NCI-H748 treated with DMSO at 0.1 percent for 48 hours (cell line): ENCODE results near the gene GPC6.

ENCODE experiments used
- DNase-seq: peaks from one replicate; lab custom pipeline; 2025; lab: John Stamatoyannopoulos, UW

GPC6 gene

DNA sequence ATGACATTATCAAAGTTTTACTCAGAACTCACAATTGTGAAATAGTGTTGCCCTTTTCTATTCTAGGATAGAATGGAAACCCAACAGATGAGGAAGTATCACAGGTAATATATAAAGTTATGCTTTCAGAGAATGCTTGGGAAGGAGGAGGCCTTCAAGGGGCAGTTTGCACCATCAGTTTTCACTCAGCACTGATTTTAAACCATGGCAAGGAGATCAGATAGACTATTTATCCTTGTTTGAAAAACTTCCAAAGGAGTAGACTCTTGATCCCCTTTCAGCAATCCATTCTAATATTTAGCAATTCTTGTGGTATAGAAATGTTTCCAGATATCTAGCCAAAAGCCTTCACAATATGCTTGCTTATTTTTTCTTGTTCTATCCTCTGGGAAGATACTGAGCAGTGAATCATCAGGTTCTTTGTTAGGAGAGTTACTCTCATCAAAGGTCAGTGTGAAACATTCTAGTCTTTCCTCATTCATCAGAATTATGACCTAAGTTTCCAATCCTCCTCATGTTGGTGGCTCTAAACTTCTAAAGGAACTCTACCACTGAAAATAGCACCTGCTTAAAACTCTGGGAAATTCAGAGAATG is 3.8 kb downstream of the GPC6 start:
- no peak for DNase-seq

GRCh38 chr13:93231867-93232266 is 5.3 kb downstream of the GPC6 start:
- no peak for DNase-seq

- DNase-seq: no peak
These were observed 7.4 kb downstream of the GPC6 start for GRCh38 chr13:93233997-93234416.

- DNase-seq: no peak
These were observed 7.9 kb downstream of the GPC6 start for GRCh38 chr13:93234459-93234858.

GRCh38 chr13:93235258-93236015 is 8.8 kb downstream of the GPC6 start:
- no peak for DNase-seq

DNA sequence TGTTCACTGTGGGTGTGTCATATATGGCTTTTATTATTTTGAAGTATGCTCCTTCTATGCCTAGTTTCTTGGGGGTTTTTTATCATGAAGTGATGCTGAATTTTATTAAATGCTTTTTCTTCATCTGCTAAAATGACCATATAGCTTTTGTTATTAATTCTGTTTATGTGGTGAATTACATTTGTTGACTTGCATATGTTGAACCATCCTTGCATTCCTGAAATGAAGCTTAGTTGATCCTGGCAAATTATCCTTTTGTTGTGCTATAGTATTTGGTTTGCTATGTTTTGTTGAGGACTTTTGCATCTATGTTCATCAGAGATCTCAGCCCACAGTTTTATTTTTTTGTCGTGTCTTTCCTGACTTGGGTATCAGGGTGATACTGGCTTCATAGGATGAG is 12.1 kb downstream of the GPC6 start:
- DNase-seq: no peak

GRCh38 chr13:93243375-93244063 is 16.9 kb downstream of the GPC6 start:
- no peak for DNase-seq

DNA sequence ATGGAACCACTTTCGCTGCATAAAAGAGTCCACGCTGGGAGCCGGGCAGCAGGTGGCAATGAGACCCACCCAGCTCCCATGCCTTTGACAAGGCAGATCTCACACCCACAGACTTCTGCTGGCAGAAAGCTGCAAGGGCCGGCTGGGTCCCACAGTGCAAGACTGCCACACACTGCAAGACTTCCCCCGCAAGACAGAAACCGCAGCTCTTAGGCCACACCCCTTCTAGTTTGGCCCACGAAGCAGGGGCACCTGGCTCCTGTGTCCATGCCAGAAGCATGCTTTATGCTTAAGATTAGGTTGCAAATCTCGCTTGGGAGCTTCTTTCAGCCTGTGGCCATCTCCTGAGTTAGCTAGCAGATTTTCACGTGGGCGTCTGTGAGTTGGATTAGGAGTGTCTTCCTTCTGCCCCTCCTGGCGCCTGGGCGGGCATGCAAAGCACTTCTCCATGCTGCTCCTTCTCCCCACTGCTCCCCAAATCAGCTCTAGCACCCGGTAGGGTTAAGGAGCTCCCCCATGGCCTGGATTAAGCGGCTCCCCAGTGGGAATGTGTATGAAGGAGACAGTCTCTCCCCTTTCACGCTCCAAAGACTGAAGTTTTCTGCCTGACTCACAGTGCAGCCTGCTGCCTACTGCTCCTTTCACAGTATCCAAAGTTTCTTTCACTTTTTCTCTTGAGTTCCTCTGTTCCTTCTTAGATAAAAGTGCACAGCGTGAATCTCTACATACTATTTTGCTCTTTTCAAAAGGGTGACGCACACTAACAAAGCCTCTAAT is 17.7 kb downstream of the GPC6 start:
- no peak for DNase-seq

GRCh38 chr13:93244918-93245280 is 18.3 kb downstream of the GPC6 start:
- no peak for DNase-seq

DNA sequence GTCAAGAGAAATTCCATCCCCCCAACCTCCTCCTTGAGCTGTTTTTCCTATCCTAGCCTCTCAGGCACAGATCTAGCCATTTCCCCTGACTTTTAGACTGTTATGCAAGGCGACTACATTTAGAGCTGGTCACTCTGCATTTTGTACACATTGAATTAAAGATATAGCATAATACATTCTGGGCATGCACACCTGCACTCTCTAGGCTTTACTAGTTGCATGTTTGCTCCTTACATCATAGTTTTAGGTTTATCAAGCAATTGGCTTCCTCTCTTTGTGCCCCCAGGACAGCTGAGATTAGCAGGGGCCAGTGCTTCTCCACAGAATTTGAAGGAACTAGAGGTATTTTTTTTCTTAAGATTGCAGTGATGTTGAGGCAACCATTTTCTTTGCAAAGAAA is 19.5 kb downstream of the GPC6 start:
- DNase-seq: no peak

DNA sequence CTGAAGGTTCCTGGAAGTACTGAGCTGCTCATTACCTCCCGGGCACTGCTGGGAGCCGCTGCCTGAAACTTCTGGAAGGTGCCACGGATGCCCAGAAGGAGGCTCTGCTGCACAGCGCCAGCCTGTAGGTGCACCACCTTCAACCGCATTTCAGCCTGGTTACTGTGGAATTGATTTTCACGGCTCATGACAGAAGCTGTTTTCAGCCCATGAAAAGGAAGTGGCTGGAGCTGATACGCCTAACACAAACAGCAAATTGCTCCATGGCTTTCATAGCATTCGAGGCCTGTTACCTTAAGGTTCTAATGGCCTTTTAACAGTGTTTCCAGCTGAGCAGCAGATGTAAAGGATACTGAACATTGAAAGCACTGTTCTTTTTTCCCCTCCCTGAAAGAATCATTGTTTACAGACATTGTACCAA is 22.0 kb downstream of the GPC6 start:
- peak; percentile 91 for DNase-seq

DNA sequence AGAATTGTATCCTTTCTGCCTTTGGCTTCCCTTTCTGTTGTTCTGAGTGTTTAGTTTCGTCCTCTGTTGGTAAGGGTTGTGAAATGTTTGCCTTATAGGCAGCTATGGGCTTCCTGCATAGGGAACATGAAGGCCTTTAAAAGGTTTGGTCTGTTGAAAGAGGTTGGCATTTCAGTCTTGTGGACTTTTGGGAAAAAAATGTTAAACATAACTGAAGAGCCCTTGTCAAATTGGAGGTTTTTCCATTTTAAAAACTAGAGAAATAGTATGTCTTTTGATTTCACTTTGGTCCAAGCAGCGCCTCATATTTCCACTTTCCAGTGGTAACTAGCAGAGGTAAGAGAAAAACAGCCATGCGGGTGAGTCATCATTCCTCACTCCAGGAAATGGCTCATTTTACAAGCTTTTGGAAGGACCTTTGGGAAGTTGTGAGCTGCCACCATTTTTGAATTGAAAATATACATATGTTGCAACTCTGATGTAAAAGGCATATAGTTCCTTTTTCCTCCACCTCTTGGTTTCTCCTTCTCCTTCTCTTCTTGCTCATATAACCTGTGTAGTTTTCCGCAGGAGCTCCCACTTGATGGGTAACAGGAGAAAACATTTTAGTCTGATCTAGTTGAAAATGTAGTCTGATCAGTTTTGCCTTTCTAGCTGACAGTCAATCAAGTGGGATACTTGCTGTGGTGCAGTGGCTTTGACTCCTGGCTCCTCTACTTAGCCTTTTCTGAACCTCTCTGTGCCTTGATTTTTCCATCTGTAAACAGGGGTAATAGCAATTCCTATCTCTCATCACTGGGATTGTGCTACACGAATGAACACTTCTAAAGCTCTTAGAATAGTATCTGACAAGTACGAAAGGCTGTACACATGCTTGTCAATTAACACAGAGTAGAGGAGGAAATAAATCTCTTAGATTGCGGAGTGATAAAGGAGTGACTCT is 23.0 kb downstream of the GPC6 start:
- no peak for DNase-seq

GRCh38 chr13:93254775-93255174 is 28.2 kb downstream of the GPC6 start:
- no peak for DNase-seq

- no peak for DNase-seq
These were observed 30.4 kb downstream of the GPC6 start for GRCh38 chr13:93256998-93257397.

- DNase-seq: no peak
These were observed 33.0 kb downstream of the GPC6 start for GRCh38 chr13:93259527-93260080.

DNA sequence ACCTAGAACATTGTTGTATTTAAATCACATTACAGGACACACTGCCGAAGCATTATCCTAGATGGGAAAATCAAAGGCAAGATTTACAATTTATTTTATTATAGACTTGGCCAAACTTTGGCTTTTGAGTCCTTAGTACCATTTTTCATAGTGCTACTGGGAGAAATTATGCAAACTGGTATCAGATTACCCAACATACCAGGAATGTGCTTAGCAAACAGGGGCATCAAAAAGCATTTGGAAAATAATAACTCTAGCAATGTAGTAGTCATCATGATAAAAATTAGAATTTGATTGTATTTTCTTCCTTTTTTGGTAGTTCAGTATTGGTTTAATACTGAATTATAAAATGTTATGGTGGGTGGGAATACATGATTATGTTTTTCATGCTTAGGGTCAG is 34.0 kb downstream of the GPC6 start:
- no peak for DNase-seq

GRCh38 chr13:93262729-93263345 is 36.2 kb downstream of the GPC6 start:
- no peak for DNase-seq

GRCh38 chr13:93264876-93265275 is 38.3 kb downstream of the GPC6 start:
- DNase-seq: no peak

DNA sequence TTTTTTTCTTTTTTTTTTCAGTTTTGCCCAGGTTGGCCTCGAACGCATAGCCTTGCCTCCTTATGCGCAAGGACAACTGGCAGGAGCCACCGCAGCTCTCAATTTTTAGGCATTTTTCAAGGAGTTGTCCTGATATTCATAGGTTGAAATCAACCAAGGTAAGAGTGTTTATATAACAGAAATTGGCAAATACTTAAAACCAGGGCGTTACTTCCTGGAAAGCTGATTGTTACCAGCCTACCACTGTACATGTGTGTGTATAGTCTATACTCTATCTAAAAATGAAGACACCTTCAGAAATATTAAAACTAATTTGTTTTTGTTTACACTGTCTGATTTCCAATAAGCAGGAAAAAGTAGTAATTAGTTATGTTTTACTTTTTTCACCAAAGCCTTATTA is 39.2 kb downstream of the GPC6 start:
- DNase-seq: no peak

DNA sequence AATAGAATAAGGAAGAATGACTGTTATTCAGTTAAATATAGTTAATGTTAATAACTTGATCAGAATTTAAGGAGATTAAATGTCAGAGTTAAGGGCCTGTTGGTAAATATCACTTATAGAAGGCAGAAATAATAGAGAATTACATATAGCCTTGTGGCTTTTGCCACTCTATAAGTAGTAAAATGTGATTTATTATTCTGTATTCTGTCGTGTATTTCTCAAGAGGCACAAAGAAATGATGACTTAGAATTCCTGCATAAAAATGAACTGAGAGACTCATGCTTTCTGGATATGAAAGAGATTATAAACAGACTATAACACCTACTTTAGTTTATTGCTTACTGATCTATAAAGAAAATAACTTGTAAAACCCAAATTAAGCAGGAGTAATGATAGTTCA is 40.1 kb downstream of the GPC6 start:
- no peak for DNase-seq
